ENCODE measurements around the gene ABCC8. TPM values are rescaled to one million over a fixed set of nuclear protein-coding genes. Genes with fewer than 3 reads are reported as not detected.

The ABCC8 gene
- polyA plus RNA-seq, 4 donors: 0.81 to 11.2 (median 3.6) TPM

GRCh38 chr11:17475666-17476316 is 854 bp downstream of the ABCC8 start:
- no peaks in the 10 kb centered on the region for H3K9me3 ChIP-seq (ENCODE audit: control insufficient read depth in 2 of 2, insufficient read depth in 1 of 2, low read depth in 1 of 2, low read length in 1 of 2)
- WGBS, 3 donors: 4 to 7% (median 5%) methylated on average over 27 to 31 of the region's 31 CpGs
- FAIRE-seq (no peak), DNase-seq (no peak)
- H3K27ac ChIP-seq (ENCODE audit: low read depth in 1 of 3, low read length in 2 of 3): no peak overlapping the region
- peak overlapping the region in 1 of 3 donors; percentile 22 for H3K4me3 ChIP-seq (ENCODE audit: low read depth in 1 of 3, low read length in 3 of 3)
- H3K36me3 ChIP-seq (ENCODE audit: control insufficient read depth in 3 of 3, insufficient read depth in 2 of 3, low read depth in 1 of 3, low read length in 3 of 3): peaks cover 0 to 3% (median 0%) of the 10 kb centered on the region in 3 donors
- peaks cover 0 to 12% (median 0%) of the 10 kb centered on the region in 3 donors for H3K4me1 ChIP-seq (ENCODE audit: control insufficient read depth in 3 of 3, insufficient read depth in 2 of 3, low read depth in 1 of 3, low read length in 2 of 3)
- peaks cover 23 to 64% (median 23%) of the 10 kb centered on the region in 3 donors for H3K27me3 ChIP-seq (ENCODE audit: control insufficient read depth in 3 of 3, insufficient read depth in 3 of 3, low read length in 3 of 3)

- peaks cover 20 to 56% (median 23%) of the 10 kb centered on the region in 3 donors for H3K27me3 ChIP-seq (ENCODE audit: control insufficient read depth in 3 of 3, insufficient read depth in 3 of 3, low read length in 3 of 3)
Observed at GRCh38 chr11:17473071-17473744, 3.4 kb downstream of the ABCC8 start.

GRCh38 chr11:17472467-17472866 is 4.2 kb downstream of the ABCC8 start:
- Histone ChIP-seq H3K4me1 (ENCODE audit: control insufficient read depth in 3 of 3, insufficient read depth in 2 of 3, low read depth in 1 of 3, low read length in 2 of 3) (peaks cover 0 to 4% (median 0%) of the 10 kb centered on the region in 3 donors), H3K9me3 (ENCODE audit: control insufficient read depth in 2 of 2, insufficient read depth in 1 of 2, low read depth in 1 of 2, low read length in 1 of 2) (no peaks in the 10 kb centered on the region), H3K27me3 (ENCODE audit: control insufficient read depth in 3 of 3, insufficient read depth in 3 of 3, low read length in 3 of 3) (peaks cover 16 to 49% (median 18%) of the 10 kb centered on the region in 3 donors), H3K36me3 (ENCODE audit: control insufficient read depth in 3 of 3, insufficient read depth in 2 of 3, low read depth in 1 of 3, low read length in 3 of 3) (peaks cover 0 to 3% (median 0%) of the 10 kb centered on the region in 3 donors), H3K27ac (ENCODE audit: low read depth in 1 of 3, low read length in 2 of 3) (no peak overlapping the region), H3K4me3 (ENCODE audit: low read depth in 1 of 3, low read length in 3 of 3) (no peak overlapping the region)
- 56 to 73% (median 59%) methylated on average over 3 of the region's 3 CpGs for WGBS, 3 donors
- FAIRE-seq (no peak), DNase-seq (no peak)

More at GRCh38 chr11:17473071-17473744, 3.4 kb downstream of the ABCC8 start:
- WGBS, 3 donors: 45 to 51% (median 47%) methylated on average over 6 of the region's 6 CpGs
- no peaks in the 10 kb centered on the region for H3K9me3 ChIP-seq (ENCODE audit: control insufficient read depth in 2 of 2, insufficient read depth in 1 of 2, low read depth in 1 of 2, low read length in 1 of 2)
- no peak overlapping the region for H3K27ac ChIP-seq (ENCODE audit: low read depth in 1 of 3, low read length in 2 of 3)
- peaks cover 0 to 4% (median 0%) of the 10 kb centered on the region in 3 donors for H3K4me1 ChIP-seq (ENCODE audit: control insufficient read depth in 3 of 3, insufficient read depth in 2 of 3, low read depth in 1 of 3, low read length in 2 of 3)
- H3K4me3 ChIP-seq (ENCODE audit: low read depth in 1 of 3, low read length in 3 of 3): no peak overlapping the region
- H3K36me3 ChIP-seq (ENCODE audit: control insufficient read depth in 3 of 3, insufficient read depth in 2 of 3, low read depth in 1 of 3, low read length in 3 of 3): peaks cover 0 to 3% (median 0%) of the 10 kb centered on the region in 3 donors
- no peak for DNase-seq
- no peak for FAIRE-seq

GRCh38 chr11:17471501-17471900 is 5.1 kb downstream of the ABCC8 start:
- Histone ChIP-seq H3K9me3 (ENCODE audit: control insufficient read depth in 2 of 2, insufficient read depth in 1 of 2, low read depth in 1 of 2, low read length in 1 of 2) (no peaks in the 10 kb centered on the region), H3K36me3 (ENCODE audit: control insufficient read depth in 3 of 3, insufficient read depth in 2 of 3, low read depth in 1 of 3, low read length in 3 of 3) (peaks cover 0 to 3% (median 0%) of the 10 kb centered on the region in 3 donors), H3K4me3 (ENCODE audit: low read depth in 1 of 3, low read length in 3 of 3) (no peak overlapping the region), H3K27me3 (ENCODE audit: control insufficient read depth in 3 of 3, insufficient read depth in 3 of 3, low read length in 3 of 3) (peaks cover 8 to 41% (median 13%) of the 10 kb centered on the region in 3 donors), H3K27ac (ENCODE audit: low read depth in 1 of 3, low read length in 2 of 3) (no peak overlapping the region), H3K4me1 (ENCODE audit: control insufficient read depth in 3 of 3, insufficient read depth in 2 of 3, low read depth in 1 of 3, low read length in 2 of 3) (peaks cover 0 to 4% (median 0%) of the 10 kb centered on the region in 3 donors)
- DNase-seq: no peak
- 77 to 89% (median 79%) methylated on average over 3 of the region's 3 CpGs for WGBS, 3 donors
- FAIRE-seq: no peak

- peaks cover 0 to 3% (median 0%) of the 10 kb centered on the region in 3 donors for H3K36me3 ChIP-seq (ENCODE audit: control insufficient read depth in 3 of 3, insufficient read depth in 2 of 3, low read depth in 1 of 3, low read length in 3 of 3)
- FAIRE-seq (no peak), DNase-seq (no peak)
- peaks cover 0 to 30% (median 9%) of the 10 kb centered on the region in 3 donors for H3K27me3 ChIP-seq (ENCODE audit: control insufficient read depth in 3 of 3, insufficient read depth in 3 of 3, low read length in 3 of 3)
- no peaks in the 10 kb centered on the region for H3K4me1 ChIP-seq (ENCODE audit: control insufficient read depth in 3 of 3, insufficient read depth in 2 of 3, low read depth in 1 of 3, low read length in 2 of 3)
- H3K4me3 ChIP-seq (ENCODE audit: low read depth in 1 of 3, low read length in 3 of 3): no peak overlapping the region
- no peaks in the 10 kb centered on the region for H3K9me3 ChIP-seq (ENCODE audit: control insufficient read depth in 2 of 2, insufficient read depth in 1 of 2, low read depth in 1 of 2, low read length in 1 of 2)
- H3K27ac ChIP-seq (ENCODE audit: low read depth in 1 of 3, low read length in 2 of 3): no peak overlapping the region
- WGBS, 3 donors: 89 to 93% (median 90%) methylated on average over 6 of the region's 6 CpGs
Observed at GRCh38 chr11:17469998-17470397, 6.6 kb downstream of the ABCC8 start.

GRCh38 chr11:17468122-17468521 is 8.5 kb downstream of the ABCC8 start:
- H3K27me3 ChIP-seq (ENCODE audit: control insufficient read depth in 3 of 3, insufficient read depth in 3 of 3, low read length in 3 of 3): peaks cover 0 to 18% (median 5%) of the 10 kb centered on the region in 3 donors
- peaks cover 0 to 5% (median 0%) of the 10 kb centered on the region in 3 donors for H3K36me3 ChIP-seq (ENCODE audit: control insufficient read depth in 3 of 3, insufficient read depth in 2 of 3, low read depth in 1 of 3, low read length in 3 of 3)
- FAIRE-seq: no peak
- H3K4me3 ChIP-seq (ENCODE audit: low read depth in 1 of 3, low read length in 3 of 3): no peak overlapping the region
- 32 to 69% (median 44%) methylated on average over 4 of the region's 4 CpGs for WGBS, 3 donors
- DNase-seq: peak in 1 of 2 donors; percentile 38
- H3K4me1 ChIP-seq (ENCODE audit: control insufficient read depth in 3 of 3, insufficient read depth in 2 of 3, low read depth in 1 of 3, low read length in 2 of 3): no peaks in the 10 kb centered on the region
- no peaks in the 10 kb centered on the region for H3K9me3 ChIP-seq (ENCODE audit: control insufficient read depth in 2 of 2, insufficient read depth in 1 of 2, low read depth in 1 of 2, low read length in 1 of 2)
- no peak overlapping the region for H3K27ac ChIP-seq (ENCODE audit: low read depth in 1 of 3, low read length in 2 of 3)

- Histone ChIP-seq H3K4me1 (ENCODE audit: control insufficient read depth in 3 of 3, insufficient read depth in 2 of 3, low read depth in 1 of 3, low read length in 2 of 3) (no peaks in the 10 kb centered on the region), H3K9me3 (ENCODE audit: control insufficient read depth in 2 of 2, insufficient read depth in 1 of 2, low read depth in 1 of 2, low read length in 1 of 2) (no peaks in the 10 kb centered on the region), H3K4me3 (ENCODE audit: low read depth in 1 of 3, low read length in 3 of 3) (no peak overlapping the region), H3K36me3 (ENCODE audit: control insufficient read depth in 3 of 3, insufficient read depth in 2 of 3, low read depth in 1 of 3, low read length in 3 of 3) (peaks cover 0 to 2% (median 0%) of the 10 kb centered on the region in 3 donors), H3K27ac (ENCODE audit: low read depth in 1 of 3, low read length in 2 of 3) (no peak overlapping the region), H3K27me3 (ENCODE audit: control insufficient read depth in 3 of 3, insufficient read depth in 3 of 3, low read length in 3 of 3) (peaks cover 0 to 12% (median 0%) of the 10 kb centered on the region in 3 donors)
- FAIRE-seq (no peak), DNase-seq (no peak)
- 62 to 70% (median 69%) methylated on average over 11 of the region's 11 CpGs for WGBS, 3 donors
Observed at GRCh38 chr11:17463546-17464174, 13.0 kb downstream of the ABCC8 start.

- Histone ChIP-seq H3K36me3 (ENCODE audit: control insufficient read depth in 3 of 3, insufficient read depth in 2 of 3, low read depth in 1 of 3, low read length in 3 of 3) (peaks cover 0 to 2% (median 0%) of the 10 kb centered on the region in 3 donors), H3K9me3 (ENCODE audit: control insufficient read depth in 2 of 2, insufficient read depth in 1 of 2, low read depth in 1 of 2, low read length in 1 of 2) (no peaks in the 10 kb centered on the region), H3K4me1 (ENCODE audit: control insufficient read depth in 3 of 3, insufficient read depth in 2 of 3, low read depth in 1 of 3, low read length in 2 of 3) (no peaks in the 10 kb centered on the region), H3K27me3 (ENCODE audit: control insufficient read depth in 3 of 3, insufficient read depth in 3 of 3, low read length in 3 of 3) (peaks cover 0 to 17% (median 0%) of the 10 kb centered on the region in 3 donors), H3K4me3 (ENCODE audit: low read depth in 1 of 3, low read length in 3 of 3) (no peak overlapping the region), H3K27ac (ENCODE audit: low read depth in 1 of 3, low read length in 2 of 3) (no peak overlapping the region)
- no peak for DNase-seq
- 41 to 63% (median 46%) methylated on average over 13 of the region's 13 CpGs for WGBS, 3 donors
- FAIRE-seq: no peak
Observed at GRCh38 chr11:17462940-17463339, 13.7 kb downstream of the ABCC8 start.

Data from small intestine (tissue), 7 donors.